Activated CD4-positive, alpha-beta T cell treated with anti-CD3 and anti-CD28 coated beads, Interleukin-2, Interleukin-6, amounts not matched to agents 100 ng/mL and 50 ng/mL, durations not matched to agents 16 hours and 8 hours (primary cell): Measurements from ENCODE around the gene BCAR3.
"Not testable (repeated sequence)": the region's sequence is repeated elsewhere in the genome, so short reads cannot be mapped to it uniquely, and the experiment has no call there.

Experiments used
- DNase-seq: peaks from one replicate; pipeline ENCODE4 v3.0.0-alpha.2; 2020

Gene BCAR3

GRCh38 chr1:93667642-93668041, 14.0 kb downstream of the BCAR3 start:
- no peak for DNase-seq

- no peak for DNase-seq
These were observed 14.8 kb downstream of the BCAR3 start for GRCh38 chr1:93666613-93667384.

- no peak for DNase-seq
These were observed 16.6 kb downstream of the BCAR3 start for GRCh38 chr1:93665015-93665414.

DNA sequence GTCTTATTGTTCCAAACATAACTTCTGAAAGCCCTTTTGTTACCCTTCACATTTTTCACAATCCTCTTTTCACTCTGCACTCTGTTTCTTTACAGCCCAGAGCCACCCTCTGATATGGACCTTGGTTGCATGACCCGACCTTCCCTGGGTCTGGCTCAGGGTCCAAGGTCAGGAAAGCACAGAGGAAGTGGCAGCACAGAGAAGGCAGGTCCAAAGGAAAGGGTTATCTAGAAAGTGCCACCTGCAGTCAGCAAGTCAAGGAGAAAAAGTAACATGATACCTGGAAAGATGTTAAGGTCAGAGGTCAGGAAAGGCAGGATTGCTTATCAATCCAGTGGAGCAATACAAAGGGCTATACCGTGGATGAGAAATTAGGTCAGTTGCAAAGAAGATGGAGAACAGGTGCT, 18.4 kb downstream of the BCAR3 start:
- no peak for DNase-seq

GRCh38 chr1:93662481-93663207, 19.0 kb downstream of the BCAR3 start:
- DNase-seq: no peak

DNA sequence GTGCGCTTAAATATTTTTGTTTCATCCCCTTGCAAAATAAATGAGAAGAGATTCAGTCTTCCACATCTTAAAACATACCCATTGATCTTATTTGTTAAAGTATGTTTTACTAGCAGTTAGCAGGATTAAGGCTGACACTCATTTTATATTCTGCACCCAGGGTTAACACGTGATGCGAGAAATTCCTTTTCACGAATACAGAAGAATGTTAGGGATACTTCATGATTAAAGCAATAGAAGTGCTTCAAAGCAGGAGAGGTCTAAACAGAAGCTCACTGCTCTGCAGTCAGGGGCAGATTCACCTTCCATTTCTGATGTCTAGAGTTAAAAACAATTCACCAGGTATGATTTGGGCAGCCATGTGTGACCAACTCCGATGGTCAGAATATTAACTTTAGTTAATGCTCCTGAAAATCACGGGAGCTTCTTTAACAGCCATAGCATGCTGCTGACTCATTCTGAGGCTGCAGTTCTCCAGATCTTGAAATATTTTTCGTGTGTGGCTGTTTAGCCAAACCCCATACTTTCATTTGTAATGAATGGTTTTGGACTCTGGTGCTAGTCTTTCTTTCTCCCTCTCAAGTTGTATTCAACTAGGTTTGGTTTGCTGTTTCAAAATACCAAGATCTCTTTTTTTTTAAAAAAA, 19.7 kb downstream of the BCAR3 start:
- DNase-seq: no peak

- DNase-seq: not testable (repeated sequence)
These were observed 20.3 kb downstream of the BCAR3 start for GRCh38 chr1:93661341-93661740.

- DNase-seq: no peak
These were observed 21.7 kb downstream of the BCAR3 start for GRCh38 chr1:93659822-93660503.

GRCh38 chr1:93658188-93658587, 23.4 kb downstream of the BCAR3 start:
- DNase-seq: no peak

DNA sequence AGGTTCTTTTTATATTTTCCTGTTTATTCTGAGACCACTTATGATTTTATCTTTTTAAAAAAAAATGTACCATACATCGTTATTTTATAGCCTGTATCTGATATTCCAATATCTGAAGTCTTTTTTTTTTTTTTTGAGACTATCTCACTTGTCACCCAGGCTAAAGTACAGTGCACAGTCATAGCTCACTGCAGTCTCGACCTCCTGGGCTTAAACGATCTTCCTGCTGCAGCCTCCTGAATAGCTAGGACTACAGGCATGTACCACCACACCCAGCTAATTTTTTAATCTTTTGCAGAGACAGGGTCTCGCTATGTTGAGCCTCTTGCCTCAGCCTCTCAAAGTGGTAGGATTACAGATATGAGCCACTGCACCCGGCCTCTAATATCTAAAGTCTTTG, 25.1 kb downstream of the BCAR3 start:
- no peak for DNase-seq

GRCh38 chr1:93653656-93654055, 28.0 kb downstream of the BCAR3 start:
- DNase-seq: no peak

- no peak for DNase-seq
These were observed 29.2 kb downstream of the BCAR3 start for GRCh38 chr1:93652323-93652949.

GRCh38 chr1:93651695-93652094, 29.9 kb downstream of the BCAR3 start:
- no peak for DNase-seq

DNA sequence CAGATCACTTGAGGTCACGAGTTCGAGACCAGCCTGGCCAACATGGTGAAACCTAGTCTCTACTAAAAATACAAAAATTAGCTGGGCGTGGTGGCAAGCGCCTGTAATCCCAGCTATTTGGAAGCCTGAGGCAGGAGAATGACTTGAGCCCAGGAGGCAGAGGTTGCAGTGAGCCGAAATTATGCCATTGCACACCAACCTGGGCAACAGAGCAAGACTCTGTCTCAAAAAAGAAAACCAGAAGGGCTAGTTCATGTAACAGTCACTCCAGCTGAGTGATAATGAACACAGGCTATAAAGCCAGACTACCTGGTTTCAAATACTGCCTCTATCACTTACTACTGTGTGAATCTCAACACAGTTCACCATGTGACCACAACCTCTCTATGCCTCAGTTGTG, 31.5 kb downstream of the BCAR3 start:
- DNase-seq: not testable (repeated sequence)

- no peak for DNase-seq
These were observed 32.4 kb downstream of the BCAR3 start for GRCh38 chr1:93649231-93649630.

GRCh38 chr1:93648656-93649055, 33.0 kb downstream of the BCAR3 start:
- no peak for DNase-seq

DNA sequence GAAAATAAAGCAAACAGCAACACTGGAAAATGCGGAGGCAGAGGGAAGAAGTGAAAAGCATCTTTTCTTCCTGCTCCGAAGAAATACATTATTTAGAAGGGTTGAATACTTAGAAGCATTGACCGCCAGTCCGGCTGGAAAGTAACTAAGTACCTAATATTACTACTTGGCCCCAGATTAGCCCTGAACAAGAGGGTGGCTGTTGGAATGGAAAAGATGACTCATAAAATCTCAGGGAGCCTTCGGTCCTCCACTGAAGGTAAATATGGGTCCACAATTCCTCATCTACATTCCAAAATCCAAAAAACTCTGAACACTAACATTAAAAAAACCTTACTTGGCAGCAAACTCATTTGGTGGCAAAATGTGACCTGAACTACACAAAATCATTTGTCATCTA, 40.1 kb downstream of the BCAR3 start:
- DNase-seq: no peak

- DNase-seq: no peak
These were observed 40.8 kb downstream of the BCAR3 start for GRCh38 chr1:93640656-93641440.

GRCh38 chr1:93638981-93639380, 42.7 kb downstream of the BCAR3 start:
- no peak for DNase-seq

DNA sequence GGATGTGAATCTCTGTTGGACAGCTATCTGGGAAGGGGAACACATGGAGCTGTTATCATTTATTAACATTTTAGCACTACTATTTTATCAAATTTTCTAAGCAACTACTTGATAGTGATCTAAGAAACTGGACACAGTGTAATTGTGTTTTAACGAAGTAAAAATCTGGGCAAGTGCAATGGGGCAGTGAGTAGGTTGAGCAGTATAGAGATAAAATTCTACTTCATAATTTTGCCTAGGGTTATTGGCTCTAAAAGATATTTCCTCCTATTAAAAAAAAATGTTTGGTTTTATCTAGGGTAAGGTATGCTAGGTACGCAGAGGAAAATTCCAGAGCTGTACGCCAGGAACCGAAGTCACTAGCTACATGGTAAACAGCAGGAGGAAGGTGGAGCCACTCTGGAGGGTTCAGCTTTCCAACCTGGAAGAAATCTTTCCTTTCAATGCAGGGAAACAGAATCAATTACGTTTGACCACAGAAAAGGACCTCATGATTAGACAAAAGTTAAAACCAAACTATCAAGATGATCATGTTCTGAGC, 43.3 kb downstream of the BCAR3 start:
- DNase-seq: no peak

- DNase-seq: no peak
These were observed 44.9 kb downstream of the BCAR3 start for GRCh38 chr1:93636712-93637111.
